ENCODE data around the gene CEP192. TPM values are rescaled to one million over a fixed set of nuclear protein-coding genes. Genes with fewer than 3 reads are reported as not detected.

CEP192 gene
- total and polyA plus RNA-seq, 7 donors, result 4.6 to 30.4 (median 19.8) TPM

DNA sequence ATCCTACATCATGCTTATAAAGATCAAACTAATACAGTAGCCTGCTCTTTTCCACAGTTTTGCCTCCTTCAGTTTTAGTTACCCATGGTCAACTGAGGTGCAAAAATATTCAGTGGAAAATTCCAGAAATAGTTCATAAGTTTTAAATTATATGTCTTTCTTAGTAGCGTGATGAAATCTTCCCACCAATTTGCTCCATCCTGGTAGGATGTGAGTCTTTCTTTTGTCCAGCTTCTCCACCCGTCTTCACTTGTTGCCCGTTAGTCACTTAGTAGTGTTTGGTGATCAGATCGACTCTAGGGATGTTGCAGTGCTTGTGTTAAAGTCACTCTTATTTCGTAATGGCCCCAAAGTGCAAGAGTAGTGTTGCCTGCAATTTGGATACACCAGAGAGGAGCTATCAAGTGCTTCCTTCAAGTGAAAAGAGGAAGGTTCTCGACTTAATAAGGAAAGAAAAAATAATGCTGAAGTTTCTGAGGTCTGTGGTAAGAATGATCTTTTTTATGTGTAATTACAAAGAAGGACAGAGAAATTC is 57.0 kb downstream of the CEP192 start:
- intact Hi-C loops (cut with DNase I), result no loop called here
- no peak for DNase-seq
- WGBS, 2 donors, result 90 to 93% methylated on average over 6 of the region's 6 CpGs
- H3K4me3 ChIP-seq, result no peak overlapping the region
- no peak overlapping the region for H3K27ac ChIP-seq
- TF ChIP-seq POLR2A (IDR thresholded peaks at IDR 0.05) (no peak), EP300 (IDR thresholded peaks at IDR 0.05) (no peak), POLR2AphosphoS5 (IDR thresholded peaks at IDR 0.05) (no peak)
- TF ChIP-seq, protein P1, sequence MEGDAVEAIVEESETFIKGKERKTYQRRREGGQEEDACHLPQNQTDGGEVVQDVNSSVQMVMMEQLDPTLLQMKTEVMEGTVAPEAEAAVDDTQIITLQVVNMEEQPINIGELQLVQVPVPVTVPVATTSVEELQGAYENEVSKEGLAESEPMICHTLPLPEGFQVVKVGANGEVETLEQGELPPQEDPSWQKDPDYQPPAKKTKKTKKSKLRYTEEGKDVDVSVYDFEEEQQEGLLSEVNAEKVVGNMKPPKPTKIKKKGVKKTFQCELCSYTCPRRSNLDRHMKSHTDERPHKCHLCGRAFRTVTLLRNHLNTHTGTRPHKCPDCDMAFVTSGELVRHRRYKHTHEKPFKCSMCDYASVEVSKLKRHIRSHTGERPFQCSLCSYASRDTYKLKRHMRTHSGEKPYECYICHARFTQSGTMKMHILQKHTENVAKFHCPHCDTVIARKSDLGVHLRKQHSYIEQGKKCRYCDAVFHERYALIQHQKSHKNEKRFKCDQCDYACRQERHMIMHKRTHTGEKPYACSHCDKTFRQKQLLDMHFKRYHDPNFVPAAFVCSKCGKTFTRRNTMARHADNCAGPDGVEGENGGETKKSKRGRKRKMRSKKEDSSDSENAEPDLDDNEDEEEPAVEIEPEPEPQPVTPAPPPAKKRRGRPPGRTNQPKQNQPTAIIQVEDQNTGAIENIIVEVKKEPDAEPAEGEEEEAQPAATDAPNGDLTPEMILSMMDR (IDR thresholded peaks at IDR 0.05), result no peak
- H3K9me3 ChIP-seq, result no peaks in the 10 kb centered on the region
- no peaks in the 10 kb centered on the region for H3K27me3 ChIP-seq
- no peaks in the 10 kb centered on the region for H3K4me1 ChIP-seq
- H3K36me3 ChIP-seq, result peaks cover 0 to 59% (median 6%) of the 10 kb centered on the region in 4 donors

DNA sequence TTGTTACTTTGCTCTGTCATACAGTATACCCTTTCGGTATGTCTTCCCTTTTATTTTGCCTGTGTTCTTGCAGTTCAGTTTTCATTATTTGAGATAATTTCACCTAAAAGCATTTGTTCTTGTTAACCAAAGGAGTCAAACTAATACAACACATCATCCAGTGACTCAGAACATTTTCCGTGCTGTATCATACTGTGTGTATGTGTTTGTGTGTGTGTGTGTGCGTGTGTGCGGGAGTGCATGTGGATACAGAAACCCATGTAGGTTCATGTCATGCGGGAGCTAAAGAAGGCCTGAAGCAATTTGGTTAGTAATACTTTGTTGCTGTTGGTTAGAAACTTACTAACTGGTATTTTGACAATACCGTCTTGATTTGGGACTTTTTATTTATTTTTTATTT is 60.0 kb downstream of the CEP192 start:
- Histone ChIP-seq H3K36me3 (peaks cover 0 to 78% (median 15%) of the 10 kb centered on the region in 4 donors), H3K27me3 (no peaks in the 10 kb centered on the region), H3K27ac (no peak overlapping the region), H3K4me3 (no peak overlapping the region), H3K9me3 (no peaks in the 10 kb centered on the region), H3K4me1 (no peaks in the 10 kb centered on the region)
- TF ChIP-seq POLR2A (IDR thresholded peaks at IDR 0.05) (no peak), POLR2AphosphoS5 (IDR thresholded peaks at IDR 0.05) (no peak), EP300 (IDR thresholded peaks at IDR 0.05) (no peak)
- TF ChIP-seq, protein P1 (IDR thresholded peaks at IDR 0.05), result no peak
- WGBS, 2 donors, result 97% methylated on average over 6 of the region's 6 CpGs
- DNase-seq, result no peak
- intact Hi-C loops (cut with DNase I), result no loop called here

DNA sequence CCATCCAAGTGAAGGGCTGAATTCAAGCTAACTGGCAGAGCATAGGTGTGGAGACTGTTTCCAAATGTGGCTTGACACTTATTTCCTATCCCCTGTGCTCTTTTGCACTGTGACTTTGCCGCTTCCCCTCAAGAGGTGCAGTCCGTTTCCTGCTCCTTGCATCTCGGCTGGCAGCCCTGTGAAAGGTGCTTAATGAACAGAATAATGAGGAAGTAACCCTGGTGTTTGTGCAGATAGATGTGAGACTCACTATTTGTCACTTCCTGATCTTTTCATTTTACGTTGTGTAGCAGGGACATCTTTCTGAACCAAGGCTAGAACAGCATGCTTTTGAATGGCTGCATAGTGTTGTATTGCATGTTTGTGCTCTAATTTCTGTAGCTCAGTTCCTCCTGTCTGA is 60.8 kb downstream of the CEP192 start:
- Histone ChIP-seq H3K4me3 (no peak overlapping the region), H3K9me3 (no peaks in the 10 kb centered on the region), H3K4me1 (no peaks in the 10 kb centered on the region), H3K36me3 (peaks cover 5 to 84% (median 22%) of the 10 kb centered on the region in 4 donors), H3K27ac (no peak overlapping the region), H3K27me3 (no peaks in the 10 kb centered on the region)
- TF ChIP-seq EP300 (IDR thresholded peaks at IDR 0.05) (no peak), POLR2A (IDR thresholded peaks at IDR 0.05) (no peak), POLR2AphosphoS5 (IDR thresholded peaks at IDR 0.05) (no peak)
- TF ChIP-seq, protein P1 (IDR thresholded peaks at IDR 0.05), result no peak
- DNase-seq, result no peak
- intact Hi-C loops (cut with DNase I), result no loop called here
- 55 to 89% methylated on average over 4 of the region's 4 CpGs for WGBS, 2 donors

DNA sequence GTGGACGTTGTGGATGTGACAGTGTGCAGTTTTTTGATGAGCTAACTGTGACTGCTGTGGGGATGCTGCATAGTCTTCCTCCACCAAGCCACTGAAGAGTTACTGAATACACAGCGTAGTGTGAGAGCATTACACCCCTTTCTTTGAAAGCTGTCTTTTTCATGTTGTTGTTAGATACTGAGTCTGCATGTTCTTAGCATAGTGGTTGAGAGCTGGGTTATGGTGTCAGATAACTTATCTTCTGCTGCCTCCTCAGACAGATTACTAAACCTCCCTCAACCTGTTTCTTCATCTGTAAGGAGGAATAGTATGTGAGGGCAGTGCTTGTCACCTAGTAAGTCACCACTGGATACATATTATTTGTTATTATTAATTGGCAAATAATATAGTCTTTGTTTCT is 63.2 kb downstream of the CEP192 start:
- H3K27me3 ChIP-seq, result no peaks in the 10 kb centered on the region
- DNase-seq, result no peak
- no peaks in the 10 kb centered on the region for H3K9me3 ChIP-seq
- 95 to 96% methylated on average over 2 of the region's 2 CpGs for WGBS, 2 donors
- TF ChIP-seq POLR2A (IDR thresholded peaks at IDR 0.05), result no peak
- TF ChIP-seq, protein P1 (IDR thresholded peaks at IDR 0.05), result no peak
- no peak for TF ChIP-seq POLR2AphosphoS5 (IDR thresholded peaks at IDR 0.05)
- no peak for TF ChIP-seq EP300 (IDR thresholded peaks at IDR 0.05)
- intact Hi-C loops (cut with DNase I), result no loop called here
- H3K27ac ChIP-seq, result no peak overlapping the region
- H3K4me3 ChIP-seq, result no peak overlapping the region
- H3K36me3 ChIP-seq, result peaks cover 7 to 75% (median 22%) of the 10 kb centered on the region in 4 donors
- no peaks in the 10 kb centered on the region for H3K4me1 ChIP-seq

DNA sequence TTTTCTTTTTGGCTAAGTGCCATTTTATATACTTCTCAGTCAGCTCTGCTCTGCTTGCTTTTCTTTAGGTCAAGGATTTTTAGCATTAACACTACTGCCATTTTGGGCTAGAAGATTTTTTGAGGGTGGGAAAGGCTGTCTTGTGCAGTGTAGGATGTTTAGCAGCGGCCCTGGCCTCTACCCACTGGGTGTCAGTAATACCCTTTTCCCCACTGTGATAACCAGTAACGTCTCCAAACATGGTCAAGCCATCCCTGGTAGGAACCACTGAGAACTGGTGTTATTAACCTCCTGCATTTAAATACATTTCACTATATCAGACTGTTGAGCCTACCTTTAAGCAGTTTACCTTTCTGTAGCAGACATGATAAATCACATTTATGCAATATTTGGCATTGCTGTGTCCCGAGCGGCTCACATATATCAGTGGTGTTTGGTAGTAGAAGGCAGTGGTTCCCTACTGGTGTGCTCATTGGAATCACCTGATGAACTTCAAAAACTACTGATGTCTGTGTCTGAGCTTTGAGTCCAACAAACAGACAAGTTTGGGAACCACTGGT is 70.5 kb downstream of the CEP192 start:
- no peaks in the 10 kb centered on the region for H3K27me3 ChIP-seq
- no peak overlapping the region for H3K27ac ChIP-seq
- H3K4me1 ChIP-seq, result no peaks in the 10 kb centered on the region
- intact Hi-C loops (cut with DNase I), result no loop called here
- no peak for DNase-seq
- H3K4me3 ChIP-seq, result no peak overlapping the region
- peaks cover 3 to 40% (median 7%) of the 10 kb centered on the region in 4 donors for H3K36me3 ChIP-seq
- WGBS, 2 donors, result 96 to 97% methylated on average over 4 of the region's 4 CpGs
- no peaks in the 10 kb centered on the region for H3K9me3 ChIP-seq
- TF ChIP-seq POLR2A (IDR thresholded peaks at IDR 0.05) (no peak), POLR2AphosphoS5 (IDR thresholded peaks at IDR 0.05) (no peak), EP300 (IDR thresholded peaks at IDR 0.05) (no peak)
- TF ChIP-seq, protein P1 (IDR thresholded peaks at IDR 0.05), result no peak

All from sigmoid colon (tissue), 7 donors.